ENCODE results near the gene VIPR2. TPM values are rescaled to one million over a fixed set of nuclear protein-coding genes. Genes with fewer than 3 reads are reported as not detected.

The VIPR2 gene
- total RNA-seq, 1 donor = not detected

DNA sequence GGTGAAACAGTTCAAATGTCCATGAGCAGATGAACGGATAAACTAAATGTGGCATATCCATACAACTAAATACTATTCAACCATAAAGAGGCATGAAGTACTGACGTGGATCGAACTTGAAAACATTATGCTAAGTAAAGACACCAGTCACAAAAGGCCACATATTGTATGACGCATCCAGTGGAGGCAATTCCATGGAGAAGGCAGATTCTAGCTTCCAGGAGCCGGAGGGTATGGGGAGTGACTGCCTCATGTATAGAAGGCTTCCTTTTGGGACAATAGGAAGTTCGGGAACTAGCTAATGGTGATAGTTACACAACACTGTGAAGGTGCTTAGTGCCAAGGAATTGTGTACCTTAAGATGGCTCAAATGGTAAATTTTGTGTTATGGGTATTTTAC, 98.4 kb downstream of the VIPR2 start:
- TF ChIP-seq, protein P1, sequence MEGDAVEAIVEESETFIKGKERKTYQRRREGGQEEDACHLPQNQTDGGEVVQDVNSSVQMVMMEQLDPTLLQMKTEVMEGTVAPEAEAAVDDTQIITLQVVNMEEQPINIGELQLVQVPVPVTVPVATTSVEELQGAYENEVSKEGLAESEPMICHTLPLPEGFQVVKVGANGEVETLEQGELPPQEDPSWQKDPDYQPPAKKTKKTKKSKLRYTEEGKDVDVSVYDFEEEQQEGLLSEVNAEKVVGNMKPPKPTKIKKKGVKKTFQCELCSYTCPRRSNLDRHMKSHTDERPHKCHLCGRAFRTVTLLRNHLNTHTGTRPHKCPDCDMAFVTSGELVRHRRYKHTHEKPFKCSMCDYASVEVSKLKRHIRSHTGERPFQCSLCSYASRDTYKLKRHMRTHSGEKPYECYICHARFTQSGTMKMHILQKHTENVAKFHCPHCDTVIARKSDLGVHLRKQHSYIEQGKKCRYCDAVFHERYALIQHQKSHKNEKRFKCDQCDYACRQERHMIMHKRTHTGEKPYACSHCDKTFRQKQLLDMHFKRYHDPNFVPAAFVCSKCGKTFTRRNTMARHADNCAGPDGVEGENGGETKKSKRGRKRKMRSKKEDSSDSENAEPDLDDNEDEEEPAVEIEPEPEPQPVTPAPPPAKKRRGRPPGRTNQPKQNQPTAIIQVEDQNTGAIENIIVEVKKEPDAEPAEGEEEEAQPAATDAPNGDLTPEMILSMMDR (IDR thresholded peaks at IDR 0.05; ENCODE audit: insufficient read depth, low read depth, low read length) = no peak
- DNase-seq (ENCODE audit: low read depth) = no peak

DNA sequence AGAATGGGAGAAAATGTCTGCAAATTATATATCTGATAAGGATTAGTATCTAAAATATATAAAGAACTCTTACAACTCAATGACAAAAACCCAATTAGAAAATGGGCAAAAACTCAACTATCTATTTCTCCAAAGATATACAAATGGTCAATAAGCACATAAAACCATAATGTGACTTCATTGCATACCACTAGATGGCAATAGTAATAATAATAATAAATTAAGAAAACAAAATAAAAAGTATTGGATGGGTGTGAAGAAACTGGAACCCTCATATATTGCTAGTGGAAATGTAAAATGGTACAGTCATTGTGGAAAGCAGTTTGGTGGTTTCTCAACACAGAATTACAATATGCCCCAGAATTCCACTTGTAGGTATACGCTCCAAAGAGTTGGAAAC, 98.8 kb downstream of the VIPR2 start:
- no peak for DNase-seq (ENCODE audit: low read depth)
- no peak overlapping the region for H3K4me3 ChIP-seq (ENCODE audit: low read depth, low read length)
- TF ChIP-seq, protein P1 (IDR thresholded peaks at IDR 0.05; ENCODE audit: insufficient read depth, low read depth, low read length) = no peak

More for the DNA sequence above, 98.4 kb downstream of the VIPR2 start:
- H3K4me3 ChIP-seq (ENCODE audit: low read depth, low read length) = no peak overlapping the region

DNA sequence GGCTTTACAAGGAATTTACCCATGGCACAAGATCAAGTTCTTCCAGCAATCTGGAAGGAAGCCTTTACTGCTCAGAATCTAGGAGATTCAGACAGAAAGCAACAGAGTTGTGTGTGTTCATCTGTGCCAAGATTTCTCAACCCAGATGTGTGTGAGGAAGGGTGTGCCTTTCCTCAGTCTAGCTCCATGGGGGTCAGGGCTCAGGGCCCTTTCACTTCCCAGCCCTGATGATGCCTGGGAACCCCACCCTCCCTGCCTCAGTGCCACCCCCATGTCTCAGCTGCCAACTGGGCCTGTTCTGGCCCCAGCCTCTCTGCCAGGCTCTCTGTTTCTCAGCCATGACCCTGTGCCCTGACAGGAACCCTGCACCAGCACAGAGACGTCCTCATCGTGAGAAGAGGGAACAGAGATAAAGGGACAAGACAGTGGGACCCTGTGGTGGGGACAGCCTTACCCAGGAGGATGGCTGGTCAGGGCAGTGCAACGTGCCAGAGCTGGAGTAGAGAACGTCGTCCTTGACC, 102.0 kb downstream of the VIPR2 start:
- DNase-seq (ENCODE audit: low read depth) = no peak

DNA sequence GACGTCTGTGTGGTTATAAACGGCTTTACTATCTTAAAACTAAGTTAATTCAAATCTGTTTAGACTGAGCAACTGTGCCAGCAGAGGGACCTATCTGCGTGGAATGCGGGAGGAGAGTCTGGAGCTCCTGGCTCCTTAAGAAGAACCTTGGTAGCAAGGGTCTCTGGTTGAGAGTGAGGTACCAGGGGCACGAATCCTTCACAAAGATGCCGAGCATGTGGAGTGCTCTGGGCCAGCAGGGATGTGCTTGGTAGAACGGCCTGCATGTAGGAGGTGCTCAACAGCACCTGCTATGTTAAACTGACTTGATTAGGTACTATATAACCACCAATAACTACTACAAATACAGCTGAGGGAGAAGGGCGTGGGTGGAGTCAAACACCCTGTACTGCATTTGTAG, 102.6 kb downstream of the VIPR2 start:
- H3K4me3 ChIP-seq (ENCODE audit: low read depth, low read length) = no peak overlapping the region
- DNase-seq (ENCODE audit: low read depth) = no peak
- TF ChIP-seq, protein P1 (IDR thresholded peaks at IDR 0.05; ENCODE audit: insufficient read depth, low read depth, low read length) = no peak

More for the DNA sequence above, 102.0 kb downstream of the VIPR2 start:
- TF ChIP-seq, protein P1 (IDR thresholded peaks at IDR 0.05; ENCODE audit: insufficient read depth, low read depth, low read length) = no peak
- no peak overlapping the region for H3K4me3 ChIP-seq (ENCODE audit: low read depth, low read length)

DNA sequence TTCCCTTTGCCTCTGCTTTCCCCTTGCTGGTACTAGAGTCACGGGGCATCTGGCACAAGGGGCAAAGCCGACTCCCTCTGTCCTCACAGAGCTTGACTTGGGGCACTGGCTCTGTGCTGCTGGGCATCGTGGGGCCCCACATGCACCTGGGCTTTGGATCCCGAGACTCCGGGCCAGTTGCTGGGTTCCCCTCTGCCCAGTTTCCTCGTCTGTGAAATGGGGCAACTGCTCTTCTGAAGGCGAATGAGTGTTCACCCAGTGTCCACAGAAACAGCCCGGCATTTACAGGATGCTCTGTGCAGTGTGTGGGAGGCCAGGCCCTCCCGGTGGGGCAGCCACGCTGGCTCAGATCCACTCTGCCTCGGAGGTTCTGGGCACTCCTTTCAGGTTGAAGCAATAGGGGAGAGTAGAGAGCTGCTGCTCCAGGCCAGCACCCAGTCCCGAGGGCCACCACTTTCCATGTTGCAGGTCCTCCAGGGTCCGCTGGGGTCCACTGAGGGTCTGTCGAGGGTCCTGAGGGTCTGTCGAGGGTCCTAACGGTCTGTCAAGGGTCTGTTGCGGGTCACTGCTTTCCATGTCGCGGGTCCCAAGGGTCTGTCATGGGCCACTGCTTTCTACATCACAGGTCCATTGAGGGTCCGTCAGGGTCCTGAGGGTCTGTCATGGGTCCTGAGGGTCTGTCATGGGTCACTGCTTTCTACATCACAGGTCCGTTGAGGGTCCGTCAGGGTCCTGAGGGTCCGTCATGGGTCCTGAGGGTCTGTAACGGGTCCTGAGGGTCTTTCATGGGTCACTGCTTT, 103.6 kb downstream of the VIPR2 start:
- H3K4me3 ChIP-seq (ENCODE audit: low read depth, low read length) = no peak overlapping the region
- TF ChIP-seq, protein P1 (IDR thresholded peaks at IDR 0.05; ENCODE audit: insufficient read depth, low read depth, low read length) = no peak
- no peak for DNase-seq (ENCODE audit: low read depth)

DNA sequence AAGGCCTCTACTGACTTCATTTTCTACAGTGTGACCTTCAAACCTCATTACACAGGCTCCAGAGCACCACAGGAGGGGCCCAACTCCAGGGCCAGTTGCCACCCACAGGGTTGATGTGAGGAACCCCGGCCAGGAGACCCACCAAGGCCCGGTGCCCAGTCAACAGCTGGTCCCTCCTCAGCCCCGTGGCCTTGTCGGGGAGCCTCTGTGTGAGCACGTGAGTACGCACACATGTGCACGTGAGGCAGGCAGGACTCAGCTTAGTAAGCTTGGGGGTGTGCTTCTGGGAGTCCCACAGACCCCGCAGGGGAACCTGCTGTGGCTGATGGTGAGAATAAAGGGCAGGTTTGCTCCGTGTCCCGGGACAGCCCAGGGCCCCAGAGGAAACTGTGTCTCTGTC, 104.5 kb downstream of the VIPR2 start:
- no peak overlapping the region for H3K4me3 ChIP-seq (ENCODE audit: low read depth, low read length)
- no peak for DNase-seq (ENCODE audit: low read depth)
- TF ChIP-seq, protein P1 (IDR thresholded peaks at IDR 0.05; ENCODE audit: insufficient read depth, low read depth, low read length) = no peak

Measured in fibroblast of villous mesenchyme (primary cell).